D721Med (cell line): ENCODE measurements around the gene CAND1.
A peak's percentile ranks its signal among the peaks of the same experiment; 100 is the strongest.

Experiments
- DNase-seq: peaks from one replicate; pipeline ENCODE4 v3.0.0; 2011; ENCODE audit warnings: low spot score; ENCODE audit not compliant: insufficient read length
- FAIRE-seq: peaks from 2 replicates; lab custom pipeline; 2011; peaks lifted over from hg19 to GRCh38; lab: Jason Lieb, UNC
- CTCF ChIP-seq: IDR thresholded peaks from 2 replicates; pipeline ENCODE4 v1.5.1; 2012; ENCODE audit warnings: mild to moderate bottlenecking, control low read depth; ENCODE audit not compliant: insufficient read depth; ENCODE audit errors: missing control alignments

CAND1 gene

DNA sequence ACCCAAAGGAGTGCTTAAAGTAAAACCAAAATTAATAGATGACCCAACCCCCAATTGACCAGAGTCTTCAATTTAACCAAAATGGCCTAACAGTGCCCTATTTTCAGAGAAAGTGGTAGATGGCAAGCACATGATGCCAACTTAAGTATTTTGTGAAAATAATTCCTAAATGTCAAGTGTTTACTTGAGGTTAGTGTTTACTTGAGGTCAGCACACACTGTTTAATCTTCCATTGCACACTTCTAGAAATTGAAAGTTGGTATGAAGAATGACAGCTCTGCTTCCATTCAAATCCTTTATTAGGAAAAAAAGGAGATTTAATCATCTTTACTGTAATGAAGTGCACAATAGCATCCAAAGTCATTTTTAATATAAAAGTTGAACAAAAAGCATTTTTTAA is 25.9 kb upstream of the CAND1 start:
- no peak for DNase-seq
- no peak for TF ChIP-seq CTCF
- no peak for FAIRE-seq

- no peak for TF ChIP-seq CTCF
- DNase-seq (no peak), FAIRE-seq (no peak)
Observed at GRCh38 chr12:67245571-67245970, 23.6 kb upstream of the CAND1 start.

- DNase-seq (no peak), FAIRE-seq (no peak)
- TF ChIP-seq CTCF: no peak
Observed at GRCh38 chr12:67251012-67251411, 18.1 kb upstream of the CAND1 start.

GRCh38 chr12:67254372-67255026 is 14.7 kb upstream of the CAND1 start:
- no peak for FAIRE-seq
- no peak for DNase-seq
- no peak for TF ChIP-seq CTCF

GRCh38 chr12:67256649-67257048 is 12.5 kb upstream of the CAND1 start:
- no peak for TF ChIP-seq CTCF
- FAIRE-seq: no peak

GRCh38 chr12:67263471-67263870 is 5.7 kb upstream of the CAND1 start:
- FAIRE-seq: no peak
- TF ChIP-seq CTCF: no peak
- no peak for DNase-seq

More at GRCh38 chr12:67256649-67257048, 12.5 kb upstream of the CAND1 start:
- no peak for DNase-seq

- no peak for TF ChIP-seq CTCF
- FAIRE-seq (no peak), DNase-seq (peak; percentile 58)
Observed at GRCh38 chr12:67268335-67268895, 743 bp upstream of the CAND1 start.
